Measurements from ENCODE around the gene FOXD1. TPM values are rescaled to one million over a fixed set of nuclear protein-coding genes. Genes with fewer than 3 reads are reported as not detected.

The FOXD1 gene
- polyA plus RNA-seq, 2 of the 4 experiments (the other 2 are of a cell fraction) = 2.2 to 8.2 TPM

DNA sequence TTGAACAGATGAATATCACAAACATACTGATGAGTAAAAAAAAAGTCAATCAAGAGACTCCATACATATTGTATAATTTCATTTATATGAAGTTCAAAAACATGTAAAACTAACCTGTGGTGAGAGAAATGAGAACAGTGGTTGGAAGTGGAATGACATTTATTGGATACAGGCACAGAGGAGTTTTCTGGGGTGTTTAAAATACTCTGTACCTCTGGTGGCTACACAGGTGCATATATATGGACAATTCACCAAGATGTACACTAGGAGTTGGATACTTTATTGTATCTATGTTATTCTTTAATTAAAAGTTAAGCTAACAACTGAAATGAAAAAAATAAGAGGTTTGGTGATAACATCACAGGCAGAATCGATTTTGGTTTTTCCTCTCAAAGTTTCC lies 14.1 kb downstream of the FOXD1 start:
- DNase-seq (ENCODE audit: low read depth in 1 of 2, low spot score in 1 of 2) (no peak), FAIRE-seq (peak; percentile 43), ATAC-seq (peak; percentile 60 to 72; a peak in 4 of 6 replicates)
- H3K4me3 ChIP-seq = no peak overlapping the region
- H3K9me3 ChIP-seq = no peaks in the 10 kb centered on the region
- peaks cover 11% of the 10 kb centered on the region for H3K4me1 ChIP-seq
- no peak overlapping the region for H3K4me2 ChIP-seq
- no peak overlapping the region for H3K27ac ChIP-seq
- CTCF ChIA-PET = interaction anchor here (1.4 to 5.6 kb wide), 4 partner anchors 9 to 219 kb away, joined by 5 to 34 read pairs (median 7); no protein-coding TSS in a partner anchor
- POLR2A ChIA-PET = no interaction called here
- TF ChIP-seq ZC3H11A (IDR thresholded peaks at IDR 0.05) (no peak), JUN (IDR thresholded peaks at IDR 0.05) (no peak), HEYL (CRISPR knock-in tag; IDR thresholded peaks at IDR 0.05) (no peak), ZSCAN20 (CRISPR knock-in tag; IDR thresholded peaks at IDR 0.05) (no peak), BHLHE40 (IDR thresholded peaks at IDR 0.05; ENCODE audit: low read depth, low read length) (no peak), JUNB (IDR thresholded peaks at IDR 0.05) (no peak), PHF8 (IDR thresholded peaks at IDR 0.05; ENCODE audit: borderline replicate concordance, low read depth) (no peak), RFX5 (IDR thresholded peaks at IDR 0.05) (no peak), TFCP2L1 (CRISPR knock-in tag; IDR thresholded peaks at IDR 0.05) (no peak), CBX8 (IDR thresholded peaks at IDR 0.05) (no peak), ESRRA (IDR thresholded peaks at IDR 0.05; ENCODE audit: borderline replicate concordance, low read length) (no peak)
- WGBS (ENCODE audit: missing lambda C conversion rate) = 48% methylated on average over 1 of the region's 1 CpG

- peaks cover 11% of the 10 kb centered on the region for H3K4me1 ChIP-seq
- DNase-seq (ENCODE audit: low read depth in 1 of 2, low spot score in 1 of 2) = no peak
- TF ChIP-seq RCOR1 (IDR thresholded peaks at IDR 0.05; ENCODE audit: low read depth, low read length) = no peak
- no peak for TF ChIP-seq E2F6 (IDR thresholded peaks at IDR 0.05; ENCODE audit: borderline replicate concordance, low read depth)
- H3K4me2 ChIP-seq = no peak overlapping the region
- H3K27ac ChIP-seq = no peak overlapping the region
- 75% methylated on average over 1 of the region's 1 CpG for WGBS (ENCODE audit: missing lambda C conversion rate)
- no peaks in the 10 kb centered on the region for H3K9me3 ChIP-seq
- no peak overlapping the region for H3K4me3 ChIP-seq
- ChIA-PET POLR2A (no interaction called here), CTCF (interaction anchor here (1.3 to 5.6 kb wide), 6 partner anchors 9 to 219 kb away, joined by 3 to 34 read pairs (median 6); no protein-coding TSS in a partner anchor)
- FAIRE-seq = no peak
- ATAC-seq = no peak
These were observed 14.6 kb downstream of the FOXD1 start for GRCh38 chr5:73433982-73434342.

GRCh38 chr5:73433272-73433981 lies 15.2 kb downstream of the FOXD1 start:
- FAIRE-seq (no peak), ATAC-seq (no peak), DNase-seq (ENCODE audit: low read depth in 1 of 2, low spot score in 1 of 2) (no peak)
- no peak overlapping the region for H3K4me2 ChIP-seq
- no peak overlapping the region for H3K4me3 ChIP-seq
- H3K9me3 ChIP-seq = no peaks in the 10 kb centered on the region
- H3K27ac ChIP-seq = no peak overlapping the region
- H3K4me1 ChIP-seq = peaks cover 5% of the 10 kb centered on the region
- POLR2A ChIA-PET = no interaction called here
- CTCF ChIA-PET = interaction anchor here (0.9 to 5.6 kb wide), 8 partner anchors 8 to 218 kb away, joined by 3 to 34 read pairs (median 6); no protein-coding TSS in a partner anchor
- WGBS (ENCODE audit: missing lambda C conversion rate) = 66% methylated on average over 4 of the region's 4 CpGs
- peak; percentile 69 for TF ChIP-seq MAFK (IDR thresholded peaks at IDR 0.05; ENCODE audit: partially characterized antibody)
- no peak for TF ChIP-seq ZSCAN20 (CRISPR knock-in tag; IDR thresholded peaks at IDR 0.05)
- TF ChIP-seq HEYL (CRISPR knock-in tag; IDR thresholded peaks at IDR 0.05) = no peak

- ChIA-PET POLR2A (interaction anchor here (0.5 to 1.2 kb wide), 2 partner anchors 17 to 336 kb away, joined by 4 to 5 read pairs; partner anchors contain the start of gene FOXD1), CTCF (interaction anchor here (1.5 to 1.8 kb wide), 3 partner anchors 20 to 215 kb away, joined by 3 to 8 read pairs (median 7); no protein-coding TSS in a partner anchor)
- TF ChIP-seq RAD21 (conservative IDR thresholded peaks at IDR 0.05 in 1 of 2, IDR thresholded peaks at IDR 0.05 in 1 of 2) = no peak
- no peak for TF ChIP-seq RNF2 (IDR thresholded peaks at IDR 0.05; ENCODE audit: borderline replicate concordance, low read depth)
- no peak for TF ChIP-seq RARB (CRISPR knock-in tag; IDR thresholded peaks at IDR 0.05)
- TF ChIP-seq CHD2 (IDR thresholded peaks at IDR 0.05; ENCODE audit: low read length, partially characterized antibody) = no peak
- no peak for TF ChIP-seq MYC (IDR thresholded peaks at IDR 0.05; ENCODE audit: borderline replicate concordance, low read length)
- no peak for TF ChIP-seq CBX8 (IDR thresholded peaks at IDR 0.05)
- TF ChIP-seq ZFP36 (IDR thresholded peaks at IDR 0.05; ENCODE audit: borderline replicate concordance, partially characterized antibody) = no peak
- TF ChIP-seq ELK1 (IDR thresholded peaks at IDR 0.05; ENCODE audit: low read depth, low read length) = no peak
- no peak for TF ChIP-seq MAFK (IDR thresholded peaks at IDR 0.05; ENCODE audit: partially characterized antibody)
- H3K27ac ChIP-seq = no peak overlapping the region
- no peak overlapping the region for H3K4me2 ChIP-seq
- no peak for DNase-seq (ENCODE audit: low read depth in 1 of 2, low spot score in 1 of 2)
- FAIRE-seq = no peak
- H3K4me1 ChIP-seq = no peaks in the 10 kb centered on the region
- no peak for ATAC-seq
- H3K4me3 ChIP-seq = no peak overlapping the region
- H3K9me3 ChIP-seq = no peaks in the 10 kb centered on the region
These were observed 17.2 kb downstream of the FOXD1 start for GRCh38 chr5:73431204-73431851.
